PC-3 (cell line): Measurements from ENCODE around the gene BATF3.

Experiments
- EZH2 ChIP-seq: fragments of 300-600 bp; sonication (generic); IDR thresholded peaks from one replicate; pipeline ENCODE4 v1.6.1; 2017; ENCODE audit warnings: antibody characterized with exemption, mild to moderate bottlenecking, low read length; ENCODE audit not compliant: unreplicated experiment
- EZH2phosphoT487 ChIP-seq: fragments of 300-600 bp; sonication (generic); IDR thresholded peaks from 2 replicates; pipeline ENCODE4 v1.6.1; 2018; ENCODE audit warnings: mild to moderate bottlenecking, antibody characterized with exemption, low read length, borderline replicate concordance
- TF ChIP-seq, protein P1 (sequence below): fragments of 300-600 bp; sonication (generic); conservative IDR thresholded peaks from 2 replicates; pipeline ENCODE4 v1.5.1; 2017; ENCODE audit warnings: antibody characterized with exemption, low read depth, mild to moderate bottlenecking, low read length

DNA sequence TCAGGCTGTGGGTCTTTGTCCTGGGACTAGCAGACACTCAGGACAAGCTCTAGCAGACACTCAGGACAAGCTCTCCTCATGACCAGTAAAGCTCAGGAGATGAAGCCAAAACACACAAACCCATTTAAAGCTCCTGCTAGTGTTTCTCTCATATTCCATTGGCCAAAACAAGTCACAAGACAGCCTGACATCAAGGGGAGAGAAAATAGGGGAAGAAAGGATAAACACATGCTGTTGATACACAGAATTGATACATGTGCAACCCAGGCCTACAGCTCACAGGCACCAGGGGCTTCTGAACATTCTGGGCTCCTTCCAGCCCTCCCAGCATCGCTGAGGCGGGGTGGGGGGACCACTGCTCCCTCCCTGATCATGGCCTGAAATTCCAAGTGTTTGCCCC lies 55.8 kb downstream of the BATF3 start:
- TF ChIP-seq EZH2 (no peak), EZH2phosphoT487 (no peak)
- TF ChIP-seq, protein P1, sequence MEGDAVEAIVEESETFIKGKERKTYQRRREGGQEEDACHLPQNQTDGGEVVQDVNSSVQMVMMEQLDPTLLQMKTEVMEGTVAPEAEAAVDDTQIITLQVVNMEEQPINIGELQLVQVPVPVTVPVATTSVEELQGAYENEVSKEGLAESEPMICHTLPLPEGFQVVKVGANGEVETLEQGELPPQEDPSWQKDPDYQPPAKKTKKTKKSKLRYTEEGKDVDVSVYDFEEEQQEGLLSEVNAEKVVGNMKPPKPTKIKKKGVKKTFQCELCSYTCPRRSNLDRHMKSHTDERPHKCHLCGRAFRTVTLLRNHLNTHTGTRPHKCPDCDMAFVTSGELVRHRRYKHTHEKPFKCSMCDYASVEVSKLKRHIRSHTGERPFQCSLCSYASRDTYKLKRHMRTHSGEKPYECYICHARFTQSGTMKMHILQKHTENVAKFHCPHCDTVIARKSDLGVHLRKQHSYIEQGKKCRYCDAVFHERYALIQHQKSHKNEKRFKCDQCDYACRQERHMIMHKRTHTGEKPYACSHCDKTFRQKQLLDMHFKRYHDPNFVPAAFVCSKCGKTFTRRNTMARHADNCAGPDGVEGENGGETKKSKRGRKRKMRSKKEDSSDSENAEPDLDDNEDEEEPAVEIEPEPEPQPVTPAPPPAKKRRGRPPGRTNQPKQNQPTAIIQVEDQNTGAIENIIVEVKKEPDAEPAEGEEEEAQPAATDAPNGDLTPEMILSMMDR = no peak
